HG02798 (cell line): ENCODE data around the gene RTTN.
"Not testable (repeated sequence)": the region's sequence is repeated elsewhere in the genome, so short reads cannot be mapped to it uniquely, and the experiment has no call there.

Experiments used
- ATAC-seq: cut with Tn5 transposase; IDR thresholded peaks from one replicate; pipeline ENCODE4 v1.9.1; 2021; ENCODE audit warnings: mild to moderate bottlenecking; ENCODE audit not compliant: unreplicated experiment, poor library complexity

Gene RTTN

GRCh38 chr18:69996951-69997798 is 208.3 kb downstream of the RTTN start:
- ATAC-seq, result no peak

GRCh38 chr18:69996417-69996816 is 209.1 kb downstream of the RTTN start:
- no peak for ATAC-seq

- ATAC-seq, result no peak
These were observed 209.7 kb downstream of the RTTN start for GRCh38 chr18:69995774-69996173.

GRCh38 chr18:69992776-69993175 is 212.7 kb downstream of the RTTN start:
- ATAC-seq, result no peak

- no peak for ATAC-seq
These were observed 217.6 kb downstream of the RTTN start for GRCh38 chr18:69987870-69988269.

- no peak for ATAC-seq
These were observed 220.2 kb downstream of the RTTN start for GRCh38 chr18:69985239-69985638.

- no peak for ATAC-seq
These were observed 223.1 kb downstream of the RTTN start for GRCh38 chr18:69982417-69982816.

- peak; percentile 41 for ATAC-seq
These were observed 223.5 kb downstream of the RTTN start for GRCh38 chr18:69981948-69982347.

- ATAC-seq, result peak; percentile 32
These were observed 224.3 kb downstream of the RTTN start for GRCh38 chr18:69980982-69981804.

GRCh38 chr18:69980509-69980908 is 225.0 kb downstream of the RTTN start:
- ATAC-seq, result no peak

- peak; percentile 67 for ATAC-seq
These were observed 226.5 kb downstream of the RTTN start for GRCh38 chr18:69978732-69979715.

- ATAC-seq, result not testable (repeated sequence)
These were observed 230.2 kb downstream of the RTTN start for GRCh38 chr18:69975294-69975693.

- no peak for ATAC-seq
These were observed 231.1 kb downstream of the RTTN start for GRCh38 chr18:69974365-69974764.

- no peak for ATAC-seq
These were observed 236.0 kb downstream of the RTTN start for GRCh38 chr18:69969491-69969890.

GRCh38 chr18:69968039-69968438 is 237.4 kb downstream of the RTTN start:
- ATAC-seq, result no peak

GRCh38 chr18:69963196-69963595 is 242.3 kb downstream of the RTTN start:
- ATAC-seq, result no peak

- no peak for ATAC-seq
These were observed 243.8 kb downstream of the RTTN start for GRCh38 chr18:69961718-69962117.

GRCh38 chr18:69958422-69958821 is 247.1 kb downstream of the RTTN start:
- peak; percentile 67 for ATAC-seq

- no peak for ATAC-seq
These were observed 247.7 kb downstream of the RTTN start for GRCh38 chr18:69957747-69958146.
